ENCODE data around the gene ABHD10.

ABHD10 gene

DNA sequence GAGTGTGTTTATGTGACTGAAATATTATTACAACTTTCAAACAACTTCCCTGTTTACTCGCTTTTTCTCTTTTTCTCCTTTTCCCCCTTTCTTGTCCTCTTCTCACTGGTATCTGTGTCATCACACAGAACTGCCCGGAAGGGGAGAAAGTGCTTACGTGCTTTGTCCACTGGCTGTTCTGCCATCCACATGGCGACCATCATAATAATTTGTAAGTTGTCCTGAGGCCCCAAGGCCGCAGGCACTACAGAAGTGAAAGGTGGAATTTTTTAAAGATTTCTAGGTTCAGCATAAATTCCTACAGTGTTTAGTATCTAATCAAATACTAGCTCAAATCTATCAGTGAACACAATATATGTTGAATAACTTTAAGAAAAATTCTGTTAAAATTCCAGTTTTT lies 26.7 kb upstream of the ABHD10 start:
- no peak overlapping the region for H3K4me3 ChIP-seq (ENCODE audit: low read depth, low read length)
- TF ChIP-seq CTCF (IDR thresholded peaks at IDR 0.05; ENCODE audit: borderline replicate concordance, insufficient read depth, low read depth, low read length), result no peak

DNA sequence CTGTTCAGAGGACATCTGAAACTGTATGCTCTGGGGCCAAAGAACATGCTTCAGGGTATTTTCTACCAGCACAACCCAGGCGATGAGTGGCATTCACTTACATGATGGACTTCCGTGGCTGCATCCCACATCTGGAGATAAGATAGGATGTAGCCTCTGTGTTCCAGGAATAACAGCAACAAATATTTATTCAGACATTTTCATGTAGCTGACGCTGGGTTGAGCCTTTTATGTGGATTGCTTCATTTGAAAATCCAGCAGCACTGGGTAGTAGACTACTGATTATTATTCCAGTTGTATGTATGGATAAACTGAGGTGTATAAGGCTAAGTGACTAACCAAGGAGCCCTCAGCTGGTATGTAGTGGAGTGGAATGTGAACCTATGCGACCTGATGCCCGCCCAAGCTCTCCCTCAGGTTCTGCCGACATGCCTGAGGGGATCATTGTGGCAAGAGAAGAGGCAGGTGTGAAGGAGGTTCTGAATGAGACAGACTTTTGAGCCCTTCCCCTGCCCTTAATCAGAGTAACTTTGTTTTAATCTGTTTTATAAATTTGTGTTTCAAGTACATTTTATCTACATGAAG lies 25.9 kb upstream of the ABHD10 start:
- TF ChIP-seq CTCF (IDR thresholded peaks at IDR 0.05; ENCODE audit: borderline replicate concordance, insufficient read depth, low read depth, low read length), result no peak
- no peak overlapping the region for H3K4me3 ChIP-seq (ENCODE audit: low read depth, low read length)

GRCh38 chr3:111954228-111954990 lies 24.4 kb upstream of the ABHD10 start:
- no peak for TF ChIP-seq CTCF (IDR thresholded peaks at IDR 0.05; ENCODE audit: borderline replicate concordance, insufficient read depth, low read depth, low read length)

GRCh38 chr3:111955876-111956275 lies 22.9 kb upstream of the ABHD10 start:
- no peak for TF ChIP-seq CTCF (IDR thresholded peaks at IDR 0.05; ENCODE audit: borderline replicate concordance, insufficient read depth, low read depth, low read length)
- no peak overlapping the region for H3K4me3 ChIP-seq (ENCODE audit: low read depth, low read length)

More at GRCh38 chr3:111954228-111954990, 24.4 kb upstream of the ABHD10 start:
- no peak overlapping the region for H3K4me3 ChIP-seq (ENCODE audit: low read depth, low read length)

- H3K4me3 ChIP-seq (ENCODE audit: low read depth, low read length), result no peak overlapping the region
- TF ChIP-seq CTCF (IDR thresholded peaks at IDR 0.05; ENCODE audit: borderline replicate concordance, insufficient read depth, low read depth, low read length), result no peak
Measured at GRCh38 chr3:111956449-111956848, 22.4 kb upstream of the ABHD10 start.

DNA sequence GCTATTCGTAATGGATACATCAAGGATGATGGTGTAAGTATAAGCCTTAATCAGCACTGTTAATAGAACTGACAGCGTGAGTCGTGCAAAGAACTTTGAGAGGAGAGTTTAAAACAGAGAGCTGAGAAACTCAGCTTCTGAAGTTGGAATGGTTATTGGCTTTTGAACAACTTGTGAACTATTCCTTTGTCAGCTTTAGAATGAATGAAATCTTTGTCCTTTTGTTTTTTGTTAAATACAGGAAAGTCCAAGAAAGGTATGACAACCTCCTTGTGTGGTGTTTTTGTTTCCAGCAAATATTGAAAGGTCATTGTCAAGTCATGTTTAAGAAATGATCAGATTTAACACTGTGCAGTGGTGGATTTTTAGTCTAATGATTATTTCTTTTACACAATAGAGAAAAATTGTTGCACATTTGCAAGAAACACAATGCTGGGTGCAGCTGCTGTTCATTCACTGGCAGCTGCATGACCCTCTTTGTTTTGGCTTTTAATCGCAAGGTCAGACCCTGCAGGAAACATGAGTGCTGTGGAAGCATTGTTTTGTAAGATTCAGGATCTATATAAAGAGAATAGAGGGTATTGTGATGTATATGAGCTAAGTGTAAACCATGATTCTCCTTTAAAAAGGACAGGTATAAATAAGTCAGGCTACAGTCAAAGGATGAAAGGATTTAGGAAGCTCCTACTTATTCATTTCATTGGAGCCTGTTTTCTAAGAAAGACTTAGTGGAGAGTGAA lies 21.7 kb upstream of the ABHD10 start:
- H3K4me3 ChIP-seq (ENCODE audit: low read depth, low read length), result no peak overlapping the region
- TF ChIP-seq CTCF (IDR thresholded peaks at IDR 0.05; ENCODE audit: borderline replicate concordance, insufficient read depth, low read depth, low read length), result no peak
